GM13977 (cell line): ENCODE results near the gene KCNH6.

Experiments
- DNase-seq: peaks from one replicate; pipeline ENCODE4 v3.0.0; 2012; ENCODE audit warnings: low spot score
- CTCF ChIP-seq: IDR thresholded peaks from 2 replicates; pipeline ENCODE4 v1.5.1; 2012; ENCODE audit warnings: mild to moderate bottlenecking, control low read depth; ENCODE audit not compliant: insufficient read depth; ENCODE audit errors: extremely low read depth, missing control alignments
- in situ Hi-C: fragments of 300-500 bp; cut with MboI; formaldehyde crosslinking; loops from one replicate; pipeline ENCODE4 v1.12.0; 2022; ENCODE audit warnings: low sequenced_read_pairs, low pct_unique_long_range_greater_than_20kb, mixed read lengths, inconsistent platforms; ENCODE audit not compliant: unreplicated experiment

KCNH6 gene

GRCh38 chr17:63492940-63493339 is 30.2 kb upstream of the KCNH6 start:
- TF ChIP-seq CTCF, result no peak
- in situ Hi-C loops, result no loop called here
- no peak for DNase-seq

GRCh38 chr17:63493411-63493810 is 29.7 kb upstream of the KCNH6 start:
- in situ Hi-C loops, result no loop called here
- DNase-seq, result no peak
- TF ChIP-seq CTCF, result no peak

- in situ Hi-C loops, result no loop called here
- DNase-seq, result no peak
- TF ChIP-seq CTCF, result no peak
These were observed 28.7 kb upstream of the KCNH6 start for GRCh38 chr17:63494300-63494928.

GRCh38 chr17:63495491-63495890 is 27.7 kb upstream of the KCNH6 start:
- no peak for TF ChIP-seq CTCF
- in situ Hi-C loops, result no loop called here

GRCh38 chr17:63496177-63496576 is 27.0 kb upstream of the KCNH6 start:
- no peak for TF ChIP-seq CTCF
- no peak for DNase-seq
- in situ Hi-C loops, result no loop called here

More at GRCh38 chr17:63495491-63495890, 27.7 kb upstream of the KCNH6 start:
- DNase-seq, result no peak

- in situ Hi-C loops, result no loop called here
- no peak for TF ChIP-seq CTCF
- no peak for DNase-seq
These were observed 26.3 kb upstream of the KCNH6 start for GRCh38 chr17:63496663-63497400.
